ENCODE data around the gene HINT3.
"Not testable (repeated sequence)": the region's sequence is repeated elsewhere in the genome, so short reads cannot be mapped to it uniquely, and the experiment has no call there.

HINT3 gene

DNA sequence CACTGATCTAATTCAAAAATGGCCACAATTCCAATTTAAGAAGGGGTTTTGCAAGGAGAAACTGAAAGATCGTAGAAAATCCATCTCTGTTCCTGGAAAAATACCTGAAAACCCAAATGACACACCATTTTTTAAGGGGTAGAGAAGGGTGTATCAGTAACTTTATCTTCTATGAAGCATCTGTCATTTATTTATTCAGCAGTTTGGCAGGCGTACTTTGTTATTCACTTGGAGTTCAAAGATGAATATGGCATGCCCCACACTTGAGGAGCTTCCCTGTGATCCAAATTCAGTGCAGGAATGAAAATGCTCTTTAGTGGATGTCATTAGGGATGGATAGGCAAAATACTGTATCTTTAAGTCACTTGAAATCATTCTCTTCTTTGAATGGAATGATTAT lies 7.2 kb downstream of the HINT3 start:
- DNase-seq: peak; percentile 50

DNA sequence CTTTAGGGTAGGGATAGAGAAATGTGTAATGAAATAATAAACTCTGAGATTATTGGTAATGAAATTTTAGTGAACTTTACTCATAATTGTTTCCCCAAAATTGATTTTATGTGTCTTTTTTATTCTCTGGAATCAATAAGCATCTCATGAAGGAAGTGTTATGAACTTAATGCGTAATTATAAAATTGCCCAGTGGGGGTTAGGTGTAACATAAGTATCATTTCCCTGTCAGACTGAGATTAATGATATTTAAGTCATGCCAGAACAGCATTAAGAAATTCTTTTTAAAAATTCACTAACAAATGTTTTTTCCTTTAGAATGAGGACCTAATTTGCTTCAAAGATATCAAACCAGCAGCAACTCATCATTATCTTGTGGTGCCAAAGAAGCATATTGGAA lies 10.0 kb downstream of the HINT3 start:
- peak; percentile 52 for DNase-seq

DNA sequence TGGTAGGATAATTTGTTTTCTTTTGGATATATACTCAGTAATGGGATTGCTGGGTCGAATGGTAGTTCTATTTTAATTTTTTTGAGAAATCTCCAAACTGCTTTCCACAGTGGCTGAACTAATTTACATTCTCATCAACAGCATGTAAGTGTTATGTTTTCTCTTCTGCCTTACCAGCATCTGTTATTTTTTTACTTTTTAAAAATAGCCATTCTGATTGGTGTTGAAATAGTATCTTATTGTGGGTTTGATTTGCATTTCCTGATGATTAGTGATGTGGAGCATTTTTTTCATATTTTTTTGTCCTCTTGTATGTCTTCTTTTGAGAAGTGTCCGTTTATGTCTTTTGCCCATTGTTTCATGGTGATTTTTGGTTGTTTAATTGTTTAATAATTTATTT lies 11.9 kb downstream of the HINT3 start:
- no peak for DNase-seq

DNA sequence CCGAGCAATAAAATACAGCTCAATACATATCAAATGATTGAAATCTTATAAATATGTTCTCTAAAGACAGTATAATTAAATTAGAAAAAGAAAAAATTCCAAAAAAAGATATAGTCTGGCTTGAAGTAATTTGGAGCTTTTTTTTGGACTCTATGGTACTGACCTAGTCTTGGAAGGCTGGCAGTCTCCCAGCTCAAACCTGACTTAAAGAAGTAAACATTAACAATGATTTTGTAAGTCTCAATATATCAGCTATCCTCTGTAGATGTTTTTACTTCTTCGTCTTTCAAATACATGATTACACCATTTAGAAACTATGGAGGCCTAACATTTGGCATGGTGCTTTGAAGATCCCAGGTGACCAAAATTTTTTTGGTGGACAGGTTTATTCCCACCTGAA lies 14.2 kb downstream of the HINT3 start:
- DNase-seq: no peak

DNA sequence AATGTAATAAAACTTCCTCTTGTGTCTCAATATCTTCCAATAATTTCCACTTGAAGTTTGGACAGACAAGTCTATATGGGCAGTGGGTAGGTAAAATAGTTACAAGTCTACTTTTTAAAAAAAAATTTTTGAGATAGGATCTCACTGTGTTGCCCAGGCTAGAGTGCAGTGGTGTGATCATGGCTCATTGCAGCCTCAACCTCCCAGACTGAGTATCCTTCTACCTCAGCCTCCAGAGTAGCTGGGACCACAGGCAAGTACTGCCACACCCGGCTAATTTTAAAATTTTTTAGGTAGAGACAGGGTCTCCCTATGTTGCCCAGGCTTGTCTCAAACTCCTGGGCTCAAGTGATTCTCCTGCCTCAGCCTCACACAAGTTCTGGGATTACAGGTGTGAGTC lies 15.9 kb downstream of the HINT3 start:
- not testable (repeated sequence) for DNase-seq

DNA sequence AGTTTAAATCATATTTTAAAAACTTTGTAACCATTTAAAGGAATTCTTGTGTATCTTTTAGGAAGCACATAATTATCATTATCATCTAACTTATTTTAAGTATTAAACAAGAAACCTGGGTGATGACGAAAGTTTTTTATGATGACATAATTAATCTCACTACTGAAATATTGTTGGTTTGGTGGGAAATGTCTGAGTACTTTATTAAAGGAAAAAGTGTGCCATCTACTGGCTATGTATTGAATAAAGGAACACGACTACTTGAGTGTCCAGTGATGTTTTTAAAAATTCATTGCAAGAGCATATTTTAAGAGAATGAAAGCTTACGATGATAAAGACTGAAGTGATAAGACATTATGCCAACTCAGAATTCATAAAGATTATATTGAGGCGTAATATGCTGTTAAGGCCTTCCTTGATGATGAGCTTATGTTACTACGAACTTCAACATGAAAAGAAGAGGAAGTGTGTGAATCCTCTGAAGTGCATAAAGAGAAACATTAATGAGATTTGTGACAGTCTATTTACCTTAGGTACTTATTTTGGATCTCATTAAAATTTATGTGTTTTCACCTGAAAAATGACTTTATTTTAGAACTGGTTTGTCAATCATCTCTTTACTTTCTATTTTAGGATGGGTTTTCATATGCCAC lies 17.8 kb downstream of the HINT3 start:
- peak; percentile 82 for DNase-seq

DNA sequence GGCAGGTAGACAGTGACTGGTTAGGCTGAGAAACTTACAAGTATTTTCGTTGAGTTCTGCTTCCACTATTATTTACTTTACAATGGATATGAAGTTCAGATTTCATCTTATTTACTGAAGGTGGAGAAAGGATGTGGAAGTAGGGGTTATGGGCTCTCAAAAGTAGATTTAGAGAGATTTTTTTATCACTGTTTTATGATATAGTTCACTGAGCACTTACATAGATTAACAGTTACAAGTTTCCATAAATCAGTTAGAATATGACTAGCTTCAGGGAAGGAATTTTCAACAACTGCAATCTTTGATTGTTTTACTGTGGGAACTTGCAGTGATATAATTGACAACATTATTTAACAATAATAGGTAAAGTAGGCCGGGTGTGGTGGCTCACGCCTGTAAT lies 22.5 kb downstream of the HINT3 start:
- no peak for DNase-seq

DNA sequence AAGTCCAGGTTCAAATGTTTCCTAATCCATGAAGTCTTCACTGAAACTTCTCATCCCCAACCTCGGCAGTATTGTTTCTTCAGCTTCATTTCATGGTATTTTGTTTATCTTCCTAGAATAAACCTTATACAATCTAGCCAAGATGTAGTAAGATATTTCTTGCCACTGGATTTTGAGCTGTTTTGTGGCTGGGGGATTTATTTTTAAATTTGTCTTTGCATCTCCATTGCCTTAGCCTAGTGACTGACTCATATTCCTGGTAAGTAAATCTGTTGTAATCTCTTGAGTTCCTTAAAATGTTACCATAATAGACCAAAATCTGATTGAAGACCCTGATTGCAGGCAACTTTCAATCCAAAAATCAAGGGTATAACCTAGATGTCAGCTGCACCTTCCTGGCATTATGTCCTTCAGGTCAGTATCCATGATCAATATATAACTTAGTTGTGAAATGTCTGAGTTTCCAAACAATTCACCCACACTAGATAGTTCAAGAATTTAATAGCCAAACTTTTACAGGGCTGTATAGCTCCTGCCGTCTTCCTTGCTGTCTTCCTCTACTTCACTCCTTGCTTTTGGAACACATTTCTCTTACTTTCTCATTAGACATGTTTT lies 25.1 kb downstream of the HINT3 start:
- no peak for DNase-seq

DNA sequence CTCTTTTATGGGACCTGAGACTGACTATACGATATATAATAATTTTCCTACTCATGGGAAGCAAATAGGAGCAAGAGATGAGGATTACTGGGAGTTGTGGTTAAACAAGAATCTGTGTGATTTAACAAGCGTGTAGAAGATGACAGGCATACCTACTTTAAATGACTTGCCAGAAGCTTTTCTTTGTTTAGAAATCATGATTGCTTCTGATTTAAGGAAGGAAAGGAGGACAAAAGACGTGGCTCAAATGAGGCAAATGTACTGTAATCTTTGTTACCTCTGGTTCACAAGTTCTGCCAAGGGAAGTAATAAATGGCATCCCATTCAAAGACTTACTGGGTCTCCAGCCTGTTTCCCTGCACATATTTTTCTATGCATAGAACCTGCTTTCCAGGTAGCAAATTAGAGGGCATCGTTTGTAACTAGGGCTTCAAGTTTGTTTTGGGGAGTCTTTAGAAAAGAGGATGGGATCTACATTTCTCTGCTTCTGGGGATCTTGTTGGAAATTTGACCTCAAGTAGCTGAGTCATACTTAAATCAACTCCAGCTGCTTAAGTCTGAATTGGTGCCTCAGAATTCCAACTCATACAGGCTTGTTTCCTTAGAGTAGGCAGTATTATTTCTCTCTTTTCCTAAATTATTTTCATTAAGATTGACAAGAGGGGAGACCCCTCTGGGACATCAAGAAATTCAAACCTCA lies 26.8 kb downstream of the HINT3 start:
- no peak for DNase-seq

DNA sequence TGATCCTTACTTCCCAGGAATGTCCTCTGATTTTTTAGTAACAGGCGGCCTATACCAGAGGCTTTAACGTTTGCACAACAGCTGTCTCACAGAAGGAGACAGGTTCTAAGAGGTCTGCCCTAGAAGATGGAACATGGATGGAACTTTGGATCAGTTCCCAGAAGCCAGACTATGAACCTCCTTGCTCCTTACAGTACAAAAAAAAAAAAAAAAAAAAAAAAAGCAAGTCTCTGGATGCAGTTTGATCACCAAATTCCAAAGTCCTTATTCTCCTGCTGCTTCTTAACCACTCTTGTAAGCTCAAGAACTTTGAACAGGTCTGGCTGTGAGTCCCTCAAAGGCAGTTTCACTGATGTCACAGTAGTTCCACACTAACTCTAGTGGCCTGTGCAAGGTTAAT lies 27.7 kb downstream of the HINT3 start:
- no peak for DNase-seq

DNA sequence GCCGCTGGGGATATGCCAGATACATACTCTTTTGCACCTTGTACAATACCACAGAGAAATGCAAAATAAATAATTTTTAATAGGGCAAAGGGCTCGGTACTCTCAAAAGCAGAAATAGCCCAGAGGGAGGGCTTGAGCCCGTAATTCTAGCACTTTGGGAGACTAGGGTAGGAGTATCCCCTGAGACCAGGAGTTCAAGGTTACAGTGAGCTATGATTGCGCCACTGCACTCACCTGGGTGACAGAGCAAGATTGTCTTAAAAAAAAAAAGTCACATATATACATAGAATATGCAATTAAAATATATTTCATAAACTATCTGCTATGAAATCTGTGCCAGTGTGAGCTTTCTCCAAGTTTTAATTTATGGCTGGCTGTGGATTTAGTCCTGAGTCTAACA lies 29.0 kb downstream of the HINT3 start:
- DNase-seq: peak; percentile 45

DNA sequence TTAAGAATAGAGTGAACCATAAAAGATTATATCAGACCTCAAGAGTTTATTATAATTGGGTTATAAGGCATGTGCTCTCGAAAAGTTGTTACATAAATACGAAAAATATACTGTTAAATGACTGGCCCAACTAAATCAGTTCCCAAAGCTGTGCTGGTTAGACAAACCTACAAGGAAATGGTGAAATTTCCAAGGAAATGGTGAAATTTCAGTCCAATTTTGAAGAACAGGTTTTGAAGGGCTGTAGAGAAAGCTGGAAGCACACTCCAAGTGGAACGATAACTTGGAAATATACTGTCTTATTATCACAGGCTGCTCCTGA lies 29.4 kb downstream of the HINT3 start:
- DNase-seq: no peak

DNA sequence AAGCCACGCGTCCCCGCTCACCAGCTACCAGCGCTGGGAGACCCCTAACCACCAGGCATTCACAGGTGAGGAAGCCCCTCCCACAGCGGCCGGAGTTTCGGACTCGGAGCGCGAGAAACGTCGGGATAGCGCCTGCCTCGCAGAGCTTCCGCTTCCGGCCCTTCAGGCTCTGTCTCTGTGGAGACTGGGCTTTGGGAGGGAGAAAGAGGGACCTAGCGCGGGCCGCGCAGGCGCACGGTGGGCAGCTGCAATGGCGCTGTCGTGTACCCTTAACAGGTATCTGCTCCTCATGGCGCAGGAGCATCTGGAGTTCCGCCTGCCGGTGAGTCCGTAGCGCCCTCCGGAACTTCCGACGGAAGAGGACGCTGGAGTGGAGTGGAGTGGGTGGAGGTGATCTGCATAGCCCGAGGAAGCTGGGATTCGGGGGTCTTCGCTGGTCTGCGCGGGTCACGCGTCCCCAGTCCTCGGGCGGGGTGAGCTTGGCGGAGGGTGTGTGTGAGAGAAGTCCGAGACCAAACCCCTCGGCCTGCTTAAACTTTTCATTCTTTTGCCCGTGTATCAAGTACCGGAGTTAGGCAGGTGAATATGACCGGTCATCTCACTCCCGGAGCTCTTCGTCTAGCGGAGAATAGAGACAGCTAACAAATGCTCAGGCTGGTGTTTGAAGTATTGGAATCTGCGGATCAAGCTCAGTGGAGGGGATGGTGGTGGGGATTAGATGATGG lies 29.9 kb downstream of the HINT3 start, which contains the start of gene TRMT11:
TSS of gene TRMT11 (plus strand) at position 240 of the 725 bp plus-strand sequence. CDS start at position 251, 11 bp downstream.
- DNase-seq: peak; percentile 99

DNA sequence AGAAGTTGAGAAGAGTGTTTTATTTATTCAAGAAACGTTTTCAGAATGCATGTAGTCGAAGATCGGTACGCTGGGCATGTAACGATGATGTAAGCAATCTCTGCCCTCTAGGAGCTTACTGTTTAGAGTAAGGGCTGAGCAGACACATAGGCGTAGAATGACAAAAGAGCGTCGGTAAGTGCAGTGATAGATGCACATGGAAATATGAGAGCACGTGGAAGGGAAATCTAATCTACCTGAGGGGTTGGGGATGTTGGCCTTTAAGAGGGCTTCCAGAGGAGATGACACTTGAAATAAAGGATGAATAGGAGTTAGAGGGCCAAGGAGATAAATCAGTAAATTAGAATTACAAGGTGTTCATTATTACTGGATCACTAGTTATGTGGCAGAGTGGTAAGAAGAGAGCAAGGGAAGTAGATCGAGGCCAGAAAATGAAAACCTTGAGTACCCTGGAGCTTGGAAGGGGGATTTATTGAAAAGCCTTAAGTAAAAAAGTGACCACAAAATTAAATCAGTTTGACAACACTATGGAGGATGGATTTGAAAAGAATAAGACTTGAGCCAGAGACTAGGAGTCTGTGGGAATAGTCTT lies 30.6 kb downstream of the HINT3 start:
- DNase-seq: peak; percentile 77

DNA sequence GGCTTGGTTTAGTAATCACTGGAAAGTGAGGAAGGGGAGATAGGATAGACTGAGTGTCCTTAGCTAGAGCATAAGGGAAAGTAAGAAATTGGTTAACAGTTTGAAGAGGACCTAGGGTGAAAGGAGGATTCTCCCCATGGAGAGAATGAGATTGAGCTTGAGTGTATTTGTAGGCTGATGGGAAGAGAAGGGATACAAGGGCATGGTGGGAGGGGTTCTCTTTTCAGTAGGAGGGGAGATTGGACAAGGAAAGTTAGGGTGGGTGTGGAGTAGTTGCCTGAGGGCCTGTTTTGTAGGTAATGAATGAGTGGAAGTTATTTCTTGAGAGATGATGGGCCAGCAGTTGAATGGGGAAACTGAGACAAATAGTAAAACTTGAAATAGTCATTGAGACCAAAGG lies 31.7 kb downstream of the HINT3 start:
- no peak for DNase-seq

DNA sequence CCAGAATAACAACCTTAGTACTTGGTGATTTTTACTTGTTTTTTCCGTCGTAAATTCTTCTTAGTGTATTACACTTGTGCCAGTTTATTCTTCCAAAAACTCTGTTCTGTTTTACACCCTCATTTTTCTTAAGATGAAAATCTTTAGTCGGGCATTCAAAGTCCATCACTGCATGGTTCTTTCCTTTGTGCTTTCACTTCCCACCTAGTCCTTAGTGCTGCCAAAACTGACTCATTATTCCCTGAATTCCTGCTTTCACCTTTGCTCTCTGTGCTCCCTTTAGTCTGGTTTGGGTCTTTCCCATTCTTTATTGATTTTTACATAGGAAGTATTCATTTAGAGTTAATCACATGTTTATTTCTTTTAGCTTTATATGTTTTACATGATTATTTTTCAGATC lies 33.1 kb downstream of the HINT3 start:
- no peak for DNase-seq

DNA sequence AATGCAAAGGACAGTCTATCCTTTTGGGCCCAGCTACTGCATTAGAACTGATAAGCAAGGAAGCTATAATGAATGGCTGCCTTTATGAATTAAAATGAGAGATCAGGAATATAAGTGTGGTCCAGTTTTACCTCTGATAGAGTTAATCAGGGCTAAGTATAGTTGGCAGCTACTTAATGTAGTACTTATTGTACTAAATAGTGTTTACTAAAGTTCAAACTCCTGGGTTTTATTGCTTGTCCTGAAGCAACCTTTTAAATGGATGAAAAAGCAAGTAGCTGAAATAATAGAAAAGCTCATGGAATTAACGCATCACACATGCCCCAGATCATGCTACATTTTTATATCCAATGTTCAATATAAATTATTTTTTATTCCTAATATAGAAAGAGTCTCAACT lies 35.1 kb downstream of the HINT3 start:
- no peak for DNase-seq

DNA sequence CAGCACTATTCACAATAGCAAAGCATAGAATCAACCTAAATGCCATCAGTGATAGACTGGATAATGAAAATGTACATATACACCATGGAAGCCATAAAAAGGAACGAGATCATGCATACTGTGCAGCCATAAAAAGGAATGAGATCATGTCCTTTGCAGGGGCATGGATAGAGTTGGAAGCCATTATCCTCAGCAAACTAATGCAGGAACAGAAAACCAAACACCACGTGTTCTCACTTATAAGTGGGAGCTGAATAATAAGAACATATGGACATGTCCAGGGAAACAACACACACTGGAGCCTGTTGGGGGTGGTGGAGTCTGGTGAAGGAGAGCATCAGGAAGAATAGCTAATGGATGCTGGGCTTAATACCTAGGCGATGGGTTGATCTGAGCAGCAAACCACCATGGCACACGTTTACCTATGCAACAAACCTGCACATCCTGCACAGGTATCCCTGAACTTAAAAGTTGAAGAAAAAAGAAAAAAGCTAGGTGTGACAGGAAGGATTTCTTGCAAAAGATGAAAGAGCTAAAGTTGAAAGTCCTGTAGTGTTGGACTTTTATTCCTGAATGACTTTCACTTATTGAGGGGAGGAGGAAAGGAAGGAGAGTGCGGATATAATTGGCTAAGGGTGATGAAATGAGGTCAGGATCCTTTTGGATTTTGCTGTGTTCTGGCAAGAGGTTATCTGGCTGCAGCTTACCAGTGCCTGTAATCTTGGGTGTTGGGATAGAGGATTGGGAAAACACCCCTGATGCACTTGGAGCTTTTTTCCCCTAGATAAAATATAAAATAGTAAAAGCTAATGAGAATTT lies 38.3 kb downstream of the HINT3 start:
- peak; percentile 96 for DNase-seq

DNA sequence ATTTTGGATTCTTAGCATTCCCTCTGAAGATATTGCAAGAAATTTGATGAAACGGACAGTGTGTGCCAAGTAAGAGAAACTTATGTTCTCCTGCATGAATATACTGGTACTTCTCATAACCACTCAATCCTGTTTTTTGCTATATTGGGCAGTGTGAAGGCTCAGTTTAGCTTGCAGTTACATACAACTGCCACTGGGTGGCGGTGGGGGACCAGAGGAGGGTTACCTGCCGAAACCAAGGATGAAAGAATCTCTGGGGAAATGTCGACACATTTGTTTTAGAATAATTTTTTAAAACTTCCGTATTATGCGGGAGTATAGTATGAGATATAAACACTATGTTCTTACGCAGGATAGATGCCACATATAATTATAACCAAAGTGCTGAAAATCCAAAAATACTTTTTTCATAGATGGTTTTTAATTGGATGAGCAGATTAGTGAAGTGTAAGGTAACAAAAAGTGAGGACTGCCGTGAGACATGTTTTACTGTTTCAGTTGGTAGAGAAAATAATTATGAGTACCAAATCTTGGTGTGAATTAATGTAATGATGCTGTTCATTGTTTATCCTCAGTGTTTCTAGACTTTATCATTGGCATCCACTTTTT lies 39.5 kb downstream of the HINT3 start:
- peak; percentile 90 for DNase-seq

DNA sequence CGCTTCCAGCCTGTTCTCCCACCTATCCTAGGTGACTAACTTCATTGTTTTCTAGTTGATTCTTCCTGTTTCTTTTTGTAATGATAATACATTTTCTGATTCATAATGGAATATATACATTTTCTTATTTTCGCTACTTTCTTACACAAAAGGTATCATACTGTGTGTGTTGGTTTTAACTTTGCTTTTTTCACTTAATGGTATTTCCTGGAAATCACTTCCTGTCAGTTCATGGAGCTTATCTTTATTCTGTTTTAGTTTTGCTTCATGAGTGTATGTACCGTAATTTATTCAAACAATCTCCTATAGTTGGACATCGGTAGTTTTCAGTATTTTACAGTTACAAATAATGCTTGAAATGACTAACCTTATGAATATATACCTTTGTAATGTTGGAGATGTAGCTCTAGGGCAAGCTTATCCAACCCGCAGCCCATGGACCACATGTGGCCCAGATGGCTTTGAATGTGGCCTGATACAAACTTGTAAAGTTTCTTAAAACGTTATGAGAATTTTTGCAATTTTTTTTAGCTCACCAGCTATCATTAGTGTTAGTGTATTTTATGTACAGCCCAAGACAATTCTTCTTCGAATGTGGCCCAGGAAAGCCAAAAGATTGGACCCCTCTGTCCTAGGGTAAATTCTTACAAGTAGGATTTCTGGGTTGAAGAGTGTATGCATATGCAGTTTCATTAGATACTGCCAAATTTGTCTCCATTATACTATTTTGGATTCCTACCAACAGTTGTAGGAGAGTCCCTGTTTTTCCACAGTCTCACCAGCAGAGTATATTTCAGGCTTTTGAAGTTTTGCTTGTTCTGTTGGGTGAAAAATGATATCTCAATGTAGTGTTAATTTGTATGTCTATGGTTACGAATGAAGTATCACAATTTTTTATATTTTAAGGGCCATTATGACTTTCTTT lies 46.4 kb downstream of the HINT3 start:
- no peak for DNase-seq

DNA sequence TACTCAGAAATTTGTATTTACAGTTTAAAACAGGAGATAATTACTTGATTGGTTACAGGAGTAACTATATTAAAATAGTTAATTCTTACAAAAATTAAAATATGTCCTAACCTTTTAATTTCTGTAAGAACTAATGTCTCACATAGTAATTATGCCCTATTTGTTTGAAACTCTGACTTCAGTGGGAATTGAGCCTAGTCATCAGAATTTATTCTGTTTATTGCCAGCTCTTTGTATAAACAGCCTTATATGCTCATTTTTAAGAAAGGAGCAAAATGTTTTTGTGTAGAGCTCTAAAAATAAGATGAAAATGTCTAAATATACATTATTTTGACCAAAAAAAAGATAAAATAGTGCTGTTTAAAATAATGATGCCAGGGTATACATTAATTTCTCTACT lies 51.2 kb downstream of the HINT3 start:
- no peak for DNase-seq

All from NCI-H69 (cell line).